Left lung (tissue), 14 donors: ENCODE data around the gene CFTR. TPM values are rescaled to one million over a fixed set of nuclear protein-coding genes. Genes with fewer than 3 reads are reported as not detected.
A peak's percentile ranks its signal among the peaks of the same experiment; 100 is the strongest.

ENCODE experiments used
- ATAC-seq: fragments of 200-7000 bp; cut with Tn5 transposase; one replicate; pipeline ENCODE4 v1.9.1; 2020; ENCODE audit warnings: moderate library complexity
- DNase-seq, 4 donors: peaks; one replicate each; pipeline ENCODE4 v3.0.0-alpha.2; 2013 to 2020
- H3K27ac ChIP-seq, 2 donors: fragments of 200-600 bp; sonication (generic) in 1 of 2; one replicate each; pipeline versions ENCODE4 v1.5.0 to v1.8.0; 2020 to 2021
- H3K27me3 ChIP-seq, 2 donors: fragments of 200-600 bp; sonication (generic) in 1 of 2; one replicate each; pipeline versions ENCODE4 v1.5.0 to v1.8.0; 2020 to 2021
- H3K36me3 ChIP-seq, 2 donors: fragments of 200-600 bp; sonication (generic) in 1 of 2; one replicate each; pipeline versions ENCODE4 v1.5.0 to v1.8.0; 2020 to 2021
- H3K4me1 ChIP-seq, 2 donors: fragments of 200-600 bp; one replicate each; pipeline ENCODE4 v1.8.0; 2021
- H3K4me3 ChIP-seq, 2 donors: fragments of 200-600 bp; sonication (generic) in 1 of 2; one replicate each; pipeline versions ENCODE4 v1.5.0 to v1.8.0; 2020 to 2021; ENCODE audit warnings: mild to moderate bottlenecking in 1 of 2
- H3K9me3 ChIP-seq, 2 donors: fragments of 200-600 bp; sonication (generic) in 1 of 2; one replicate each; pipeline versions ENCODE4 v1.5.0 to v1.8.0; 2020 to 2021
- CTCF ChIP-seq, 2 donors: fragments of 200-600 bp; sonication (generic) in 1 of 2; IDR thresholded peaks; one replicate each; pipeline versions ENCODE4 v1.5.0 to v1.8.0; 2021; ENCODE audit warnings: antibody characterized with exemption in 2 of 2
- intact Hi-C, 2 donors: fragments of 100-400 bp; cut with DNase I; formaldehyde crosslinking; loops; one replicate each; pipeline versions ENCODE4 v1.11.2 to v1.14.2; 2022
- long read RNA-seq, 12 donors: library from polyadenylated mRNA in 2 of 12; unstranded in 2 of 12; transcript quantifications; one replicate each; pipeline ENCODE4 v2.0.0 and lab custom pipeline, GENCODE V29; 2019 to 2026
- polyA plus RNA-seq, 6 donors: library from polyadenylated mRNA; unstranded; fragments of 120-200 nt; gene quantifications; one replicate each; pipeline ENCODE4 v1.2.1, GENCODE V29; 2013; ENCODE audit not compliant: insufficient read length in 6 of 6
- total RNA-seq, 2 donors: library from RNA; stranded (reverse); fragmentation: NEBNext Ultra II Directional; extraction: Animal tissue kit (Norgen Biotek cat#: 25700); gene quantifications; one replicate each; pipeline ENCODE4 v1.2.1, GENCODE V29; 2021
- donor health status: DM: no; HTN: yes; CAD: no.
- donor health status: DM: no; HTN: no; CAD: no.

Gene CFTR
- total RNA-seq (10 to 100 TPM; 15.4 to 20.3 TPM), polyA plus RNA-seq (10 to 100 TPM; 28.2 to 40.6 (median 33.8) TPM)
- long read RNA-seq, donor 1, full-length matches to known transcripts, result 1 of 1 reads
- long read RNA-seq, donor 1, partial matches to known transcripts, result 0 of 1 reads
- long read RNA-seq, donor 1, other reads (novel, unspliced or antisense), result 0 of 1 reads
- long read RNA-seq, donor 2, result 0 reads
- long read RNA-seq, donor 3, result 0 reads
- long read RNA-seq, donor 4, partial matches to known transcripts, result 2 of 2 reads
- long read RNA-seq, donor 4, other reads (novel, unspliced or antisense), result 0 of 2 reads
- long read RNA-seq, donor 5, full-length matches to known transcripts, result 3 of 15 reads
- long read RNA-seq, donor 5, partial matches to known transcripts, result 6 of 15 reads
- long read RNA-seq, donor 5, other reads (novel, unspliced or antisense), result 6 of 15 reads
- long read RNA-seq, donor 6, full-length matches to known transcripts, result 1 of 1 reads
- long read RNA-seq, donor 6, partial matches to known transcripts, result 0 of 1 reads
- long read RNA-seq, donor 6, other reads (novel, unspliced or antisense), result 0 of 1 reads
- long read RNA-seq, donor 7, result 0 reads
- long read RNA-seq, donor 8, full-length matches to known transcripts, result 1 of 6 reads
- long read RNA-seq, donor 8, partial matches to known transcripts, result 5 of 6 reads
- long read RNA-seq, donor 8, other reads (novel, unspliced or antisense), result 0 of 6 reads
- long read RNA-seq, donor 9, result 0 reads
- long read RNA-seq, donor 10, partial matches to known transcripts, result 1 of 1 reads
- long read RNA-seq, donor 10, other reads (novel, unspliced or antisense), result 0 of 1 reads
- long read RNA-seq, donor 11, result 0 reads
- long read RNA-seq, donor 12, full-length matches to known transcripts, result 1 of 1 reads
- long read RNA-seq, donor 12, partial matches to known transcripts, result 0 of 1 reads
- long read RNA-seq, donor 12, other reads (novel, unspliced or antisense), result 0 of 1 reads

- ATAC-seq, result peak; percentile 86
- intact Hi-C loops, result no loop called here
- TF ChIP-seq CTCF (IDR thresholded peaks at IDR 0.05), result no peak
These were observed at the start of gene CFTR for GRCh38 chr7:117479225-117480054. TSS of gene CFTR (plus strand) at chr7:117480025. CDS start at chr7:117480095, 70 bp downstream.

GRCh38 chr7:117435475-117436043, 44.3 kb upstream of the CFTR start:
- no peaks in the 10 kb centered on the region for H3K27me3 ChIP-seq
- intact Hi-C loops, result no loop called here
- ATAC-seq (peak; percentile 50), DNase-seq (no peak)
- H3K36me3 ChIP-seq, result no peaks in the 10 kb centered on the region
- no peak for TF ChIP-seq CTCF (IDR thresholded peaks at IDR 0.05)
- H3K4me3 ChIP-seq, result no peak overlapping the region
- H3K4me1 ChIP-seq, result no peaks in the 10 kb centered on the region
- H3K9me3 ChIP-seq, result no peaks in the 10 kb centered on the region
- H3K27ac ChIP-seq, result no peak overlapping the region

More at GRCh38 chr7:117479225-117480054, at the start of gene CFTR:
- H3K27ac ChIP-seq, result peak within 1 kb of the TSS; percentile 26 to 57
- no peaks in the 10 kb centered on the region for H3K9me3 ChIP-seq
- peak within 1 kb of the TSS; percentile 28 to 40 for H3K4me3 ChIP-seq
- H3K27me3 ChIP-seq, result peaks cover 0 to 46% of the 10 kb centered on the region in 2 donors
- H3K36me3 ChIP-seq, result no peaks in the 10 kb centered on the region
- peak; percentile 29 to 88 (median 54) for DNase-seq
- H3K4me1 ChIP-seq, result no peaks in the 10 kb centered on the region

GRCh38 chr7:117444646-117445045, 35.2 kb upstream of the CFTR start:
- no peaks in the 10 kb centered on the region for H3K36me3 ChIP-seq
- H3K27me3 ChIP-seq, result no peaks in the 10 kb centered on the region
- no peak overlapping the region for H3K4me3 ChIP-seq
- H3K27ac ChIP-seq, result no peak overlapping the region
- H3K4me1 ChIP-seq, result no peaks in the 10 kb centered on the region
- peaks cover 0 to 6% of the 10 kb centered on the region in 2 donors for H3K9me3 ChIP-seq
- intact Hi-C loops, result no loop called here
- DNase-seq, result no peak
- no peak for TF ChIP-seq CTCF (IDR thresholded peaks at IDR 0.05)
- no peak for ATAC-seq

- Histone ChIP-seq H3K4me1 (no peaks in the 10 kb centered on the region), H3K36me3 (no peaks in the 10 kb centered on the region), H3K27me3 (no peaks in the 10 kb centered on the region), H3K27ac (no peak overlapping the region), H3K4me3 (no peak overlapping the region), H3K9me3 (peaks cover 0 to 7% of the 10 kb centered on the region in 2 donors)
- DNase-seq (no peak), ATAC-seq (peak; percentile 50)
- intact Hi-C loops, result no loop called here
- no peak for TF ChIP-seq CTCF (IDR thresholded peaks at IDR 0.05)
These were observed 34.6 kb upstream of the CFTR start for GRCh38 chr7:117445206-117445605.
